ENCODE data around the gene ADAM33. TPM values are rescaled to one million over a fixed set of nuclear protein-coding genes. Genes with fewer than 3 reads are reported as not detected.

The ADAM33 gene
- polyA plus RNA-seq, 1 donor from 2014 or later = not detected

DNA sequence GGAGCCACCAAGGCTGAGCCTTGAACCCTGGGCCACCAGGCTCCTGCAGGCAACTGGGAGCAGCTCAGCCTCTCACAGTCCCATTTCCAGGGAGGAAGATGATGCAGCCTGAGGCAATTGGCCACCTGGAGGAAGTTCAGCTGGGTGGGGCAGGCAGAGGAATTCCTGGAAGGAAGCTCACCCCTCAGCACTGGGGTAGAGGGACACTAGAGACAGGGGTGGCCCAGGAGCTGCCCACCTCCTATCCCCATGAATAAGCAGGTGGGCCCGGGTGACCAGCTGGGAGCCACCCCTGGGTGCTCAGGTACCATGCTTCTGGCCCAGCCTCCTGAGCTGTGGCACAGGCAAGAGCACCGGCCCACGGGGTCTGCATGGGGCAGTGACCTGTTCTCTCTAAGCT, 47.1 kb upstream of the ADAM33 start:
- Histone ChIP-seq H3K9me3 (ENCODE audit: low read length) (no peaks in the 10 kb centered on the region), H3K27me3 (ENCODE audit: insufficient read depth, low read depth, low read length) (peaks cover 4% of the 10 kb centered on the region)

GRCh38 chr20:3728354-3728753, 46.5 kb upstream of the ADAM33 start:
- H4K20me1 ChIP-seq (ENCODE audit: insufficient read depth) = no peaks in the 10 kb centered on the region
- no peaks in the 10 kb centered on the region for H3K79me2 ChIP-seq (replicated peaks; ENCODE audit: insufficient read depth, low read length)
- H3K4me3 ChIP-seq (ENCODE audit: low read length) = no peak overlapping the region
- no peaks in the 10 kb centered on the region for H3K36me3 ChIP-seq (ENCODE audit: insufficient read depth, low read length)
- no peak overlapping the region for H2AFZ ChIP-seq (ENCODE audit: low read depth, low read length)
- H3F3A ChIP-seq (ENCODE audit: insufficient read depth, low read length, poor library complexity, severe bottlenecking) = no peaks in the 10 kb centered on the region
- no peaks in the 10 kb centered on the region for H3K9me2 ChIP-seq (ENCODE audit: insufficient read depth, low read length)
- no peak overlapping the region for H3K27ac ChIP-seq (ENCODE audit: low read length)
- TF ChIP-seq SMC3 (conservative IDR thresholded peaks at IDR 0.05; ENCODE audit: poor library complexity) (no peak), EZH2 (IDR thresholded peaks at IDR 0.05; ENCODE audit: borderline replicate concordance, insufficient read depth, low read length, poor library complexity, severe bottlenecking) (no peak), POLR2AphosphoS5 (IDR thresholded peaks at IDR 0.05) (no peak), TAF1 (IDR thresholded peaks at IDR 0.05; ENCODE audit: low read depth) (no peak), RAD21 (conservative IDR thresholded peaks at IDR 0.05) (no peak), REST (IDR thresholded peaks at IDR 0.05; ENCODE audit: borderline replicate concordance) (no peak), EP300 (conservative IDR thresholded peaks at IDR 0.05; ENCODE audit: poor library complexity, severe bottlenecking) (no peak), MXI1 (conservative IDR thresholded peaks at IDR 0.05; ENCODE audit: poor library complexity, severe bottlenecking) (no peak)
- TF ChIP-seq, protein P1, sequence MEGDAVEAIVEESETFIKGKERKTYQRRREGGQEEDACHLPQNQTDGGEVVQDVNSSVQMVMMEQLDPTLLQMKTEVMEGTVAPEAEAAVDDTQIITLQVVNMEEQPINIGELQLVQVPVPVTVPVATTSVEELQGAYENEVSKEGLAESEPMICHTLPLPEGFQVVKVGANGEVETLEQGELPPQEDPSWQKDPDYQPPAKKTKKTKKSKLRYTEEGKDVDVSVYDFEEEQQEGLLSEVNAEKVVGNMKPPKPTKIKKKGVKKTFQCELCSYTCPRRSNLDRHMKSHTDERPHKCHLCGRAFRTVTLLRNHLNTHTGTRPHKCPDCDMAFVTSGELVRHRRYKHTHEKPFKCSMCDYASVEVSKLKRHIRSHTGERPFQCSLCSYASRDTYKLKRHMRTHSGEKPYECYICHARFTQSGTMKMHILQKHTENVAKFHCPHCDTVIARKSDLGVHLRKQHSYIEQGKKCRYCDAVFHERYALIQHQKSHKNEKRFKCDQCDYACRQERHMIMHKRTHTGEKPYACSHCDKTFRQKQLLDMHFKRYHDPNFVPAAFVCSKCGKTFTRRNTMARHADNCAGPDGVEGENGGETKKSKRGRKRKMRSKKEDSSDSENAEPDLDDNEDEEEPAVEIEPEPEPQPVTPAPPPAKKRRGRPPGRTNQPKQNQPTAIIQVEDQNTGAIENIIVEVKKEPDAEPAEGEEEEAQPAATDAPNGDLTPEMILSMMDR (IDR thresholded peaks at IDR 0.05; ENCODE audit: poor library complexity, severe bottlenecking) = no peak
- peaks cover 4% of the 10 kb centered on the region for H3K27me3 ChIP-seq (ENCODE audit: insufficient read depth, low read depth, low read length)
- no peak overlapping the region for H3K4me2 ChIP-seq (ENCODE audit: low read length)
- no peak overlapping the region for H3K9ac ChIP-seq (ENCODE audit: low read length)
- H3K9me3 ChIP-seq (ENCODE audit: low read length) = no peaks in the 10 kb centered on the region

More for the DNA sequence above, 47.1 kb upstream of the ADAM33 start:
- TF ChIP-seq, protein P1 (IDR thresholded peaks at IDR 0.05; ENCODE audit: poor library complexity, severe bottlenecking) = no peak
- TF ChIP-seq TAF1 (IDR thresholded peaks at IDR 0.05; ENCODE audit: low read depth) (no peak), SMC3 (conservative IDR thresholded peaks at IDR 0.05; ENCODE audit: poor library complexity) (no peak)
- no peak overlapping the region for H3K4me3 ChIP-seq (ENCODE audit: low read length)
- H4K20me1 ChIP-seq (ENCODE audit: insufficient read depth) = no peaks in the 10 kb centered on the region
- H3K9ac ChIP-seq (ENCODE audit: low read length) = no peak overlapping the region
- H3K27ac ChIP-seq (ENCODE audit: low read length) = no peak overlapping the region
- no peaks in the 10 kb centered on the region for H3K79me2 ChIP-seq (replicated peaks; ENCODE audit: insufficient read depth, low read length)
- no peak overlapping the region for H3K4me2 ChIP-seq (ENCODE audit: low read length)
- H2AFZ ChIP-seq (ENCODE audit: low read depth, low read length) = no peak overlapping the region
- H3K36me3 ChIP-seq (ENCODE audit: insufficient read depth, low read length) = no peaks in the 10 kb centered on the region
- H3F3A ChIP-seq (ENCODE audit: insufficient read depth, low read length, poor library complexity, severe bottlenecking) = no peaks in the 10 kb centered on the region
- no peaks in the 10 kb centered on the region for H3K9me2 ChIP-seq (ENCODE audit: insufficient read depth, low read length)
